Liver (tissue), 9 donors: Measurements from ENCODE around the gene CD84. TPM values are rescaled to one million over a fixed set of nuclear protein-coding genes. Genes with fewer than 3 reads are reported as not detected.

ENCODE experiments used
- DNase-seq: peaks from one replicate; pipeline ENCODE4 v3.0.0-alpha.2; 2017; ENCODE audit warnings: low spot score
- H3K27ac ChIP-seq, 2 donors: one replicate each; pipeline ENCODE4 v1.7.0; 2013; ENCODE audit warnings: inconsistent platforms in 2 of 2, low read length in 2 of 2, control low read depth in 1 of 2, low read depth in 1 of 2, mild to moderate bottlenecking in 1 of 2
- H3K27me3 ChIP-seq, 4 donors: one replicate each; pipeline versions ENCODE4 v1.6.1 to v1.7.0; 2013; ENCODE audit warnings: low read length in 3 of 4, inconsistent platforms in 1 of 4, mild to moderate bottlenecking in 1 of 4, moderate library complexity in 1 of 4; ENCODE audit not compliant: control insufficient read depth in 4 of 4, insufficient read depth in 4 of 4
- H3K36me3 ChIP-seq, 4 donors: one replicate each; pipeline versions ENCODE4 v1.6.1 to v1.7.0; 2013; ENCODE audit warnings: low read length in 3 of 4, mild to moderate bottlenecking in 3 of 4, low read depth in 1 of 4, moderate library complexity in 1 of 4; ENCODE audit not compliant: control insufficient read depth in 4 of 4, insufficient read depth in 3 of 4
- H3K4me1 ChIP-seq, 4 donors: one replicate each; pipeline versions ENCODE4 v1.6.1 to v1.7.0; 2013; ENCODE audit warnings: low read length in 3 of 4, mild to moderate bottlenecking in 3 of 4, moderate library complexity in 1 of 4; ENCODE audit not compliant: control insufficient read depth in 4 of 4, insufficient read depth in 4 of 4
- H3K4me3 ChIP-seq, 3 donors: one replicate each; pipeline versions ENCODE4 v1.6.1 to v1.7.0; 2013; ENCODE audit warnings: low read length in 3 of 3, control low read depth in 1 of 3, low read depth in 1 of 3, mild to moderate bottlenecking in 1 of 3
- H3K9ac ChIP-seq, 2 donors: one replicate each; pipeline ENCODE4 v1.7.0; 2013; ENCODE audit warnings: low read length in 2 of 2, mild to moderate bottlenecking in 2 of 2, moderate library complexity in 2 of 2, control low read depth in 1 of 2, low read depth in 1 of 2
- H3K9me3 ChIP-seq, 4 donors: one replicate each; pipeline versions ENCODE4 v1.6.1 to v1.7.0; 2013; ENCODE audit warnings: low read length in 3 of 4; ENCODE audit not compliant: control insufficient read depth in 4 of 4
- ATF3 ChIP-seq: IDR thresholded peaks from 2 replicates; pipeline ENCODE4 v1.6.1; 2016; ENCODE audit warnings: antibody characterized with exemption
- CTCF ChIP-seq: fragments of 150-350 bp; IDR thresholded peaks from 2 replicates; pipeline ENCODE4 v1.5.1; 2017; ENCODE audit warnings: improper control_type of control experiment, low read depth, low read length; ENCODE audit not compliant: missing input control
- EGR1 ChIP-seq, 2 donors: IDR thresholded peaks; 2 replicates each; pipeline ENCODE4 v1.6.1; 2016 to 2018; ENCODE audit warnings: antibody characterized with exemption in 2 of 2, low read depth in 2 of 2
- FOXA1 ChIP-seq: IDR thresholded peaks from 2 replicates; pipeline ENCODE4 v1.6.1; 2016; ENCODE audit warnings: antibody characterized with exemption
- FOXA2 ChIP-seq: IDR thresholded peaks from 2 replicates; pipeline ENCODE4 v1.6.1; 2016; ENCODE audit warnings: antibody characterized with exemption
- GABPA ChIP-seq, 2 donors: IDR thresholded peaks in 1 of 2; conservative IDR thresholded peaks in 1 of 2; 2 replicates each; pipeline ENCODE4 v1.6.1; 2016; ENCODE audit warnings: antibody characterized with exemption in 2 of 2, mild to moderate bottlenecking in 1 of 2, moderate library complexity in 1 of 2
- NR2F2 ChIP-seq: IDR thresholded peaks from 2 replicates; pipeline ENCODE4 v1.6.1; 2016; ENCODE audit warnings: antibody characterized with exemption
- RAD21 ChIP-seq, 2 donors: IDR thresholded peaks; 2 replicates each; pipeline ENCODE4 v1.6.1; 2016; ENCODE audit warnings: antibody characterized with exemption in 2 of 2, mild to moderate bottlenecking in 2 of 2
- REST ChIP-seq: IDR thresholded peaks from 2 replicates; pipeline ENCODE4 v1.6.1; 2016; ENCODE audit warnings: antibody characterized with exemption, mild to moderate bottlenecking
- SP1 ChIP-seq: IDR thresholded peaks from 2 replicates; pipeline ENCODE4 v1.6.1; 2018; ENCODE audit warnings: antibody characterized with exemption, mild to moderate bottlenecking
- TAF1 ChIP-seq: conservative IDR thresholded peaks from 2 replicates; pipeline ENCODE4 v1.6.1; 2016; ENCODE audit warnings: antibody characterized with exemption, mild to moderate bottlenecking
- ZBTB33 ChIP-seq: IDR thresholded peaks from 2 replicates; pipeline ENCODE4 v1.6.1; 2016; ENCODE audit warnings: antibody characterized with exemption
- WGBS: extraction: QIAGEN DNeasy Blood & Tissue Kit; methylation state at CpG from one replicate; pipeline ENCODE4 v1.1.7; 2013; 5-methylcytosine and 5-hydroxymethylcytosine counted together
- polyA plus RNA-seq, 2 donors: library from polyadenylated mRNA; stranded (reverse) in 1 of 2; unstranded in 1 of 2; fragments of 200-250 nt in 1 of 2; fragments of >200 nt in 1 of 2; fragmentation: Nextera tagmentation in 1 of 2; extraction: Ambion mirVana in 1 of 2; gene quantifications; one replicate each; pipeline versions ENCODE4 v1.2.1 to v1.2.3, GENCODE V29; 2013 to 2015
- total RNA-seq, 2 donors: library from RNA; depleted of rRNA; stranded (reverse); fragments of >200 nt; gene quantifications; one replicate each; pipeline ENCODE4 v1.2.3, GENCODE V29; 2014
- donor health status: healthy.
- donor health status: healthy.
- donor health status: healthy.
- donor health status: healthy.
- donor health status: healthy.

Gene CD84
- total and polyA plus RNA-seq, 4 donors: 2.1 to 8.8 (median 4.4) TPM

- TF ChIP-seq FOXA1 (no peak), GABPA (IDR thresholded peaks at IDR 0.05 in 1 of 2, conservative IDR thresholded peaks at IDR 0.05 in 1 of 2) (no peak), NR2F2 (no peak), RAD21 (IDR thresholded peaks at IDR 0.05) (no peak)
- H3K27ac ChIP-seq: no peak overlapping the region
- no peaks in the 10 kb centered on the region for H3K9me3 ChIP-seq
- no peak overlapping the region for H3K9ac ChIP-seq
- no peaks in the 10 kb centered on the region for H3K36me3 ChIP-seq
- no peaks in the 10 kb centered on the region for H3K27me3 ChIP-seq
- 89% methylated on average over 5 of the region's 5 CpGs for WGBS
- DNase-seq: no peak
- no peak overlapping the region for H3K4me3 ChIP-seq
- H3K4me1 ChIP-seq: no peaks in the 10 kb centered on the region
Measured at GRCh38 chr1:160620942-160621632, 41.8 kb upstream of the CD84 start.

GRCh38 chr1:160619742-160620277, 40.5 kb upstream of the CD84 start:
- Histone ChIP-seq H3K9ac (no peak overlapping the region), H3K4me3 (no peak overlapping the region), H3K27me3 (no peaks in the 10 kb centered on the region), H3K9me3 (no peaks in the 10 kb centered on the region), H3K36me3 (no peaks in the 10 kb centered on the region), H3K27ac (no peak overlapping the region), H3K4me1 (no peaks in the 10 kb centered on the region)
- no peak for DNase-seq
- WGBS: 90% methylated on average over 4 of the region's 4 CpGs
- no peak for TF ChIP-seq SP1
- no peak for TF ChIP-seq ZBTB33
- TF ChIP-seq FOXA2: no peak
- no peak for TF ChIP-seq ATF3
- TF ChIP-seq CTCF: no peak
- TF ChIP-seq EGR1 (IDR thresholded peaks at IDR 0.05; ENCODE audit: low read depth in 2 of 2): no peak
- no peak for TF ChIP-seq REST
- no peak for TF ChIP-seq TAF1
- no peak for TF ChIP-seq NR2F2
